Fibroblast of pulmonary artery (primary cell): ENCODE measurements around the gene SETD3.

ENCODE experiments used
- DNase-seq: peaks from one replicate; pipeline ENCODE4 v3.0.0-alpha.2; 2010; ENCODE audit warnings: low read depth
- H3K4me3 ChIP-seq: replicated peaks from 2 replicates; pipeline ENCODE4 v1.5.1; 2011; ENCODE audit warnings: low read depth, mild to moderate bottlenecking, control low read depth, low read length, moderate library complexity
- CTCF ChIP-seq: IDR thresholded peaks from 2 replicates; pipeline ENCODE4 v1.5.1; 2011; ENCODE audit warnings: mild to moderate bottlenecking, control low read depth, low read length, inconsistent platforms; ENCODE audit errors: missing control alignments

The SETD3 gene

DNA sequence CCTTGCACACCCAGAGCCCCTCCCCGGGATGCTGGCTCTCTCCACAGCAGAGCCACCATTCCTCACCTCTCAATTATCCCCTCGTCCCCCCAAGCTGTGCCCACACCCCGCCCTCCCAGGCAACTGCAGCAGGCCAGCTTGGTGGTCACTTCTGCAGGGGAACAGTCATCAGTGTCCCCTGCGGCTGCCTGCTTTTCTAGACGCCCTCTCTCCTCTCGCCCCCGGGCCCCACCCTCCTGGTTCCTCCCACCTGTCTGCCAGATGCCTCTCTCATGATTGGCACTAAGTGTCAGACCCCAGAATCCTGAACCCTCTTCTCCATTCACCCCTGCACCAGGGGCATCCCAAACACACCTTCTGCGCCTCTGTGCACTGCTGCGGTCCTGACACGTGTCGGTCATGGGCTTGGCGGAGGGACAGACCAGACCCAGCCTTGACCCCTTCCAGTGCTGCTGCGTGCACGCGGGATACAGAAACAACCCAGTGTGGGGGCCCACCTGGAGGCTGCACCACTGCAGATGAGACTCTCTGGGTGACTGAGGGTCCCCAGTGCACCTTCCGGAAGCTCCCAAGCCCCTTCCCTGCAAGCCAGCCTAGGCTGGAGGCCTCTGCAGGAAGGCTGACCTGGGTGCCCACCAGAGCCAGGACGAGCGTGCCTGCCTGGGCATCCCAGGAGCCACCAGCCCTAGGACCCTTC, 99.5 kb downstream of the SETD3 start:
- no peak for TF ChIP-seq CTCF
- no peak overlapping the region for H3K4me3 ChIP-seq
- DNase-seq: no peak

- TF ChIP-seq CTCF: no peak
- H3K4me3 ChIP-seq: no peak overlapping the region
- DNase-seq: no peak
Observed at GRCh38 chr14:99380402-99380801, 100.3 kb downstream of the SETD3 start.

DNA sequence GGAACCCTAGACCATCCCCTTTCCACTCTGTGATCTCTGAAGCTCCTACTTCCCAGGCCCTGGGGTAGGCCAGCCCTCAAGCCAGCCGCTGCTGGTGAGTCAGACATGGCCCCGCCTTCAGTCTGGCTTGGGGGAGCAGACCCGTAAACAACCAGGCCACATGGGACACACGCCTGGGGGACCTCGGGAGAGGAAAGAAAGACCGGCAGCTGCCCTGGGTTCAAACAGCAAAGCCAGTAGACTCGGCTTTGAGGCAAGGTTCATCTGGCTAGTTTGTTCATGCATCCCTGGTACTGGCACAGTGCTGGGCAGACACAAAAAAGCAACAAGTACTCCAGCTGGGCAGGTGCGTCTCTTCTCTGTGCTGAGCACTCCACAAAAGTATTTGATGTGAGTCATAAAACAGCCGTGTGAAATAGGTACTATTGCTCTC, 101.9 kb downstream of the SETD3 start:
- no peak for TF ChIP-seq CTCF
- no peak for DNase-seq
- no peak overlapping the region for H3K4me3 ChIP-seq

- no peak for DNase-seq
- no peak for TF ChIP-seq CTCF
- H3K4me3 ChIP-seq: no peak overlapping the region
Observed at GRCh38 chr14:99377951-99378350, 102.7 kb downstream of the SETD3 start.

DNA sequence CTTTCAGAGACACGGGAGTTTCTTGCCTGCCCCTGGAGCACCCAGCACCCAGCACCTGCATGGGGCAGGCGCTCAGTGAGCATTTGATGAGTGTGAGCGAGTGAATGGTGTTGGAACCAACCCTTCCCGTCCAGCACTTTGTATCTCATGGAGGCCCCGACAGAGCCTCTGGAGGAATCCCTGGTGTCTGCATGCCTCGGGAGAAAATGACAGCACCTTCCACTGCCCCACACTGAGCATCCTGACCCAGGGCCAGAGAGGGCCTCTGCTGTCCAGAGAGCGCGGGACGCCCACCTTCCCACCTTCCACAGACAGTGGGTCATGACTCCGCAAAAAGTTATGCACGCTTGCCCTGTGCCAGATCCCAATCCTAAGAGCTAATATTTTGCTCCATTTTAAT, 105.7 kb downstream of the SETD3 start:
- no peak for TF ChIP-seq CTCF
- no peak overlapping the region for H3K4me3 ChIP-seq
- no peak for DNase-seq

DNA sequence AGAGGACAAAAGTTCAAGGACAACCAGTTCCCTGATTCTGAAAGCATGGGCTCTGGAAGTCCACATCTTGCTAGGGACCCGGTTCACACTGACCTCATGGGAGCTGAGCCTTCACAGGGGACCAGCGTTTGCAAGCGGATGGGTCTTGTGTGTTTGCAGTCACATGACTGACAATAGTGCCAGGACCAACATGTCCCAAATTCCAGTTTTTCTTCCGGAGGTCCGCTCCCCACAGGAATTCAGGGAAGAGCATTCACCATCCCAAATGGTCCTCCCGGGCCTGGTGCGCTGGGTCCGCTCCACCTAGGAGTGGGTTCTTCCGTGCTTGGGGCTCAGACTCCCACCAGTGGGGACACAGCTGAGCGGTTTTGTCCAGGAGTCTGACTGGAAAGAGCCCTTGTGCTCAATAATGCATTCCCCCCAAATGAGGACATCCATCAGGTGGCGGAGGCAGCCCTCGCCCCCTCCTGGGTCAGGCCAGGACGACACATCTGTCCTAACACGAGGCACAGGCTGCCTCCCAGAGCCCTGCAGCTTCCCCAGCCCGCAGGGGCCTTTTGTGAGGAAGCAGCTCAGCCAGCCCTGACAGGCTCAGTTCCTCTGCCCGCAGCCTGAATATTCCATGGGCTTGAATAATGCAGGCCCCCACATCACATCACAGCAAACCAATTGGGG, 116.9 kb downstream of the SETD3 start:
- TF ChIP-seq CTCF: no peak

GRCh38 chr14:99363051-99363450, 117.6 kb downstream of the SETD3 start:
- H3K4me3 ChIP-seq: no peak overlapping the region
- DNase-seq: no peak
- TF ChIP-seq CTCF: no peak

More for the DNA sequence above, 116.9 kb downstream of the SETD3 start:
- DNase-seq: no peak
- no peak overlapping the region for H3K4me3 ChIP-seq
